GM19023 (cell line): ENCODE data around the gene SLC13A2.
"Not testable (repeated sequence)": the region's sequence is repeated elsewhere in the genome, so short reads cannot be mapped to it uniquely, and the experiment has no call there.

Experiments
- ATAC-seq: cut with Tn5 transposase; IDR thresholded peaks from one replicate; pipeline ENCODE4 v1.9.1; 2021; ENCODE audit warnings: mild to moderate bottlenecking, moderate library complexity; ENCODE audit not compliant: unreplicated experiment

The SLC13A2 gene, protein sequence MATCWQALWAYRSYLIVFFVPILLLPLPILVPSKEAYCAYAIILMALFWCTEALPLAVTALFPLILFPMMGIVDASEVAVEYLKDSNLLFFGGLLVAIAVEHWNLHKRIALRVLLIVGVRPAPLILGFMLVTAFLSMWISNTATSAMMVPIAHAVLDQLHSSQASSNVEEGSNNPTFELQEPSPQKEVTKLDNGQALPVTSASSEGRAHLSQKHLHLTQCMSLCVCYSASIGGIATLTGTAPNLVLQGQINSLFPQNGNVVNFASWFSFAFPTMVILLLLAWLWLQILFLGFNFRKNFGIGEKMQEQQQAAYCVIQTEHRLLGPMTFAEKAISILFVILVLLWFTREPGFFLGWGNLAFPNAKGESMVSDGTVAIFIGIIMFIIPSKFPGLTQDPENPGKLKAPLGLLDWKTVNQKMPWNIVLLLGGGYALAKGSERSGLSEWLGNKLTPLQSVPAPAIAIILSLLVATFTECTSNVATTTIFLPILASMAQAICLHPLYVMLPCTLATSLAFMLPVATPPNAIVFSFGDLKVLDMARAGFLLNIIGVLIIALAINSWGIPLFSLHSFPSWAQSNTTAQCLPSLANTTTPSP

GRCh38 chr17:28473542-28473941 lies at the start of gene SLC13A2:
SLC13A2 (plus strand) TSS chr17:28473644; CDS start chr17:28473713, 69 bp downstream.
- ATAC-seq: no peak

DNA sequence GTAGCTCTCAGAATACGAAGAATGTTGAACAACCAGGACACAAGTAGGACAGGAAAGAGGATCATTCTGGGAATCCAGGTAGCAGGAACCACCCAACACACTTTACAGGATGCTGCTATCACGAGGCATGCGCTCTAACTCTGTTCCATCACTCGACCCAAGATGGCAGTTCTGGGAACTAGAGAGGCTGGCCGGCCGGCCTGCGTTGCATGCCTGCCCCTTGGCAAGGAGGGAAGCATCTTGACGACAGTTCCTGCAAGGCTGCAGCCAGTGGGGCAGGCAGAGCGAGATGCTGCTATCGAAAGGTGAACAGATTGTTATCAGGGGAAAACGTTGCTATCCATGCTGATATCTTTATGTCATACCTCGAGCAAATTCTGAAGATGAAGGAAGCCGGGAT lies 48.2 kb upstream of the SLC13A2 start:
- ATAC-seq: no peak

DNA sequence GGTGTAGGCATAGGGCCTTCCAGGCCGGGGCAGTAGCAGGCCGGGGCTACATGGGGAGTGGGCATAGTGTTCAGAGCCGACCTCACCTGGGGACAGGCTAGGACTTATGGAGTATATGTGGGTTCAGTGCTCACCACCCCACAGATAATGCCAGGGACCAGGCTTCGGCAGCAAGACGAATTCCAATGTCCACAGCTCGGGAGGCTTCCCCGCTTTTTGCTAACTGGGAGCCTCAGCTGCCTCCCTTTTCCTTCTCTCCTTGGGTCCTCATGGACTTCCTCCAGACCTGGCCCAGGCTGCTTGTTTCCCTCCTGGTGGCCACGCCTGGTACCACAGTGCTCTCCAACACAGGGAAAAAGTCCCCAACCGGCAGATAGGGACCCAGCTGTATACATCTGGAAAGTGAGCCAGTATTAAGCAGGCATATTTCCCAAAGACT lies 47.3 kb upstream of the SLC13A2 start:
- no peak for ATAC-seq

GRCh38 chr17:28427371-28427770 lies 46.1 kb upstream of the SLC13A2 start:
- no peak for ATAC-seq

DNA sequence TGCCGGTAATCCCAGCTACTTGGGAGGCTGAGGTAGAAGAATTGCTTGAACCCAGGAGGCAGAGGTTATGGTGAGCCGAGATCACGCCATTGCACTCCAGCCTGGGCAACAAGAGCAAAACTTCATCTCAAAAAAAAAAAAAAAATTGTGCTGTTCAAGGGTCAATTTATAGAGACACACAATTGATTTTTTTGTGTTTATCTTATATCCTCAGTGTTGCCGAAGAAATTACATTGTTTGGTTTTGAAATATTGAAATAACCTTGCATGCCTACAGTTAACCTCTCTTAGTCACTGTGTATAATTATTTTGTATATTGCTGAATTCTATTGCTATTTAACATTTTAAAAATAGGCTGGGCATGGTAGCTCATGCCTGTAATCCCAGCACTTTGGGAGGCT lies 45.5 kb upstream of the SLC13A2 start:
- not testable (repeated sequence) for ATAC-seq

DNA sequence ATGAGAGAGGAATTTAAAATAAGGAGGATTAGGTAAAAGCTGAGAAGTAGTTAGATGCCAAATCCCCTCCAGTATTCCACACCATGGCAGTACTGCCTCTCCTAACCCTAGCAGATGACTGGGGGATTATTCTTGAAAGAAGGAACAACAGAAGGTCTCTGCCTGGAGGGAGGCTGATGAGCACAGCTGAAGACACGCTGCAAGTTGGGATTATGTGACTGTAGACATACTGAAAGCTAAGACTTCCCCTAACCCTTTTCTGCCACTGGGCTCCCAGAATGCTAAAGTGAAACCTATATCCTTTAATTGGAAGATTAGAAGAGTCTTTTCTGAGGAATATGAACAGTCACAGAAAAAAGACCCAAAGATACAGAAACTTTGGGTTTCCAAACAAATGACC lies 39.7 kb upstream of the SLC13A2 start:
- no peak for ATAC-seq

DNA sequence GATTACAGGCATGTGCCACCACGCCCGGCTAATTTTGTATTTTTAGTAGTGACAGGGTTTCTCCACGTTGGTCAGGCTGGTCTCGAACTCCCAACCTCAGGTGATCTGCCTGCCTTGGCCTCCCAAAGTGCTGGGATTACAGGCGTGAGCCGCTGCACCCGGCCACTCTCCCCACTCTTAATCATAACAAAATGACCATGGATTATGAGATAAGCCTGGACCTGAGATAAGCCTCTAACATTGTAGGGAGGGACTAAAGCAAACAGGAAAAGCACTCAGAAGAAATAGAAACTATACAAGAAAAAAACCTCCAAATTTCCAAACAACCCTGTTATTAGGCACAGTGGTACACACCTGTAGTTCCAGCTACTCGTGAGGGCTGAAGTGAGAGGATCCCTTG lies 39.1 kb upstream of the SLC13A2 start:
- ATAC-seq: not testable (repeated sequence)

DNA sequence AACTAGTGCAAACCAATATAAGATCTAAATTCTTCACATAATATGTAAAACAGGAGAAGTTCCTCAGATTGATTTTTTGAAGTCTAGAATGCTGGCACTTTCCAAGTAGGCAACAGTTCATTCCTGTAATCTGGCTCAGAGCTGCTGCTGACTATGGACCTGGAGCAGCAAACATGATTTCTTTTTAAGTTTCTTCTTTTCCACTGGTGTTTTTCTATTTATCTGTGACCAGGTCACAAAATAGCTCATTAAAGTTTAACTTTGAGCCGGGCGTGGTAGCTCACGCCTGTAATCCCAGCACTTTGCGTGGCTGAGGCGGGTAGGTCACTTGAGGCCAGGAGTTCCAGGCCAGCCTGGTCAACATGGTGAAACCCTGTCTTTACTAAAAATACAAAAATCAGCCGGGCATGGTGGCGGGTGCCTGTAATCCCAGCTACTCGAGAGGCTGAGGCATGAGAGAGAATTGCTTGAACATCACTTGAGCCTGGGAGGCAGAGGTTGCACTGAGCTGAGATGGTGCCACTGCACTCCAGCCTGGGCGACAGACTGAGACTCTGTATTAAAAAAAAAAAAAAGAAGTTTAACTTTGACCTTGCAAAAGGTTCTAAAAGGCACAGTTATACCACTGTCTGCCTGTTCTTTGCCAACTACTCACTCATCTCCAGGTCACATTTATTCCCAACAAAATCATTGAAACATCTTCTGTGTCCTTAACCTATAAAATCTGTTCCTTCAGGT lies 29.4 kb upstream of the SLC13A2 start:
- no peak for ATAC-seq

GRCh38 chr17:28446716-28447395 lies 26.6 kb upstream of the SLC13A2 start:
- no peak for ATAC-seq

- no peak for ATAC-seq
These were observed 26.1 kb upstream of the SLC13A2 start for GRCh38 chr17:28447396-28447760.

DNA sequence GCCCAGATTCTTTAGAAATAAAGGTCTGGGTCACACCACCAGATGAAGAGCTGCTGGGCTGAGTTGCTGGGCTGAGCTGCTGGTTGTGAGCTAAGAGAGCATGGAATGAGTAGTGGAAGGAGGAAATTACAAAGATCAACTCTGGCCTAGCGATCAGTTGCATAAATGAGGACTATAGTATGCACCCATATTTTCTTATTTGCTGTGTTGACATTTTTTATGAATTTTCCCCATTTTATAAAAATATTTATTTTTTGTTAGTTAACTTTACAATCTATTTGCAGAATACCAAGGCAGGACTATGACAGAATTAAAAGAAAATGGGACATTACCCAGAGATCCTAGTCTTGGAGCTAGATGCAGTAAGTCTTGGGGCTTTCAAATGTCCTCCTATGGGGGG lies 23.6 kb upstream of the SLC13A2 start:
- no peak for ATAC-seq

- ATAC-seq: no peak
These were observed 15.6 kb upstream of the SLC13A2 start for GRCh38 chr17:28457890-28458289.

- not testable (repeated sequence) for ATAC-seq
These were observed 14.6 kb upstream of the SLC13A2 start for GRCh38 chr17:28458881-28459280.

DNA sequence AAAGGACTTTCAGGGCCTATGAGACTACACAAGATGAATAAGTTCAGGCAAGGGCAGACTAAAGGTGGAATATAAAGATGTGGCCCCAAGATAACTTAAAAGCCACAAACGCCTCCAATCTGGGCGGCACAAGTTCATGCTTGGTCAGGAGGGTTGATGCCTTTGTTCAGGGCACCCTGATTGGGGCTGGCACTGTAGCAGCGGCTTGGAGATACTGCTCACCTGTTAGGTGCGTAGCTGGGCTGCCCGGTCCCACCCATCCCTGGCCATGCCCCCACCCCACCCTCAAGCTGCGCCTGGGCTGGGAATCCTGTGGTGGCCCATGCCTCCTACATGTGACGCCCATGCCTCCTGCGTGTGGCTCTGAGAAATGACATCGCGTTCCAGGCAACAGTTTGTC lies 12.5 kb upstream of the SLC13A2 start:
- ATAC-seq: no peak

GRCh38 chr17:28466001-28466400 lies 7.4 kb upstream of the SLC13A2 start:
- no peak for ATAC-seq

DNA sequence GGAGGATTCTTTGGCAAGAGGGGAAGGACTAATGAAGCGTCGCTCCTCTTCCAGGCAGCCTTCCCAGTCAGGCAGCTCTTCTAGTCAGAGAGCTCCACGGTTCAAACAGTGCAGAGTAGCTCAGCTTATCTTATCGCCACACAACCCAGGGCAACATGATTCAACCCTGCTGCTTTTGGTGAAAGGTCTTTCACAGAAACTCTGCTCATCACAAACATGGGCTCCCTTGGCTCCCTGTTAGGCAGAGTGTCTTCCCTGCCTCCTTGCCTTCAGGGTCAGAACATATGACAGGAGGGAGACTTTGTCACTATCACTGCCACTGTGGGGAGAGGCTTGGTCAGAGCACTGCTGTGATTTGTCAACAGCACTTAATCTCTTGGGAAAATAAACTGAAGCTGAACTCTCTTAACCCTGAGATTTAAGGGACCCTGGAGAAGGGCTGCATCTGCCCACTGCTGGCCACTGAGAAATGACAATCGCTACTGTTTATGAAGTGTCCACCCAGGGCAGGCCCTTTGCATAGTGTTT lies 6.9 kb upstream of the SLC13A2 start:
- ATAC-seq: no peak

- ATAC-seq: no peak
These were observed 5.9 kb upstream of the SLC13A2 start for GRCh38 chr17:28467456-28468025.

- ATAC-seq: not testable (repeated sequence)
These were observed 5.3 kb upstream of the SLC13A2 start for GRCh38 chr17:28468033-28468735.

- ATAC-seq: no peak
These were observed 4.7 kb upstream of the SLC13A2 start for GRCh38 chr17:28468781-28469180.

DNA sequence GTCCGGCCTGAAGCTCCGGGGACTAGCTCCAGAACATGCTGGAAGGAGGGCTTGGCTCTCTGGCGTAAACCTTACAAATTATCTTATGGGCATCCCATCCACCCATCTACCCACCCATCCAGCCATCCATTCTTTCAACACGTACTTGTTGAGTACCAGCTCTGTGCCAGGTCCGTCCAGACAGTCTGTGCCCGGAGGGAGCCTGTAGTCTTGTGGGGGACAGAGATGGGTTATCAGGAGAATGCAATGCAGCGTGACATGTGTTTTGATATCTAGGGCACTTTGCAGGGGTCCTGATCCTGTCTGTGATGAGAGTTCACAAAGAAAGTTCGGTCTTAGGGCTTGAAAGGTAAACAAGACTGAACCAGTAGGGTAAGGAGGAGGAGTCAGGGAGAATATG lies 4.1 kb upstream of the SLC13A2 start:
- no peak for ATAC-seq
